H9 (cell line): ENCODE measurements around the gene NAA16. TPM values are rescaled to one million over a fixed set of nuclear protein-coding genes. Genes with fewer than 3 reads are reported as not detected.

Experiments
- DNase-seq: peaks from one replicate; pipeline ENCODE4 v3.0.0-alpha.2; 2017
- H2AFZ ChIP-seq: one replicate; pipeline ENCODE4 v1.6.1; 2013; ENCODE audit warnings: mild to moderate bottlenecking, low read length, control low read depth, moderate library complexity
- H2AK5ac ChIP-seq: 2 replicates; pipeline ENCODE4 v1.6.1; 2013; ENCODE audit warnings: low read length, control low read depth, mixed read lengths; ENCODE audit not compliant: insufficient read length
- H2BK120ac ChIP-seq: one replicate; pipeline ENCODE4 v1.6.1; 2013; ENCODE audit warnings: low read depth, mild to moderate bottlenecking, low read length, control low read depth, inconsistent platforms; ENCODE audit not compliant: poor library complexity, severe bottlenecking
- H2BK12ac ChIP-seq: 2 replicates; pipeline ENCODE4 v1.6.1; 2013; ENCODE audit warnings: low read length, control low read depth, mixed read lengths, low read depth; ENCODE audit not compliant: insufficient read length
- H2BK15ac ChIP-seq: 2 replicates; pipeline ENCODE4 v1.6.1; 2013; ENCODE audit warnings: low read depth, low read length, control low read depth
- H2BK20ac ChIP-seq: one replicate; pipeline ENCODE4 v1.6.1; 2013; ENCODE audit warnings: low read depth, mild to moderate bottlenecking, low read length, control low read depth, inconsistent platforms; ENCODE audit not compliant: poor library complexity, severe bottlenecking
- H2BK5ac ChIP-seq: 2 replicates; pipeline ENCODE4 v1.6.1; 2013; ENCODE audit warnings: low read length, control low read depth, mixed read lengths; ENCODE audit not compliant: insufficient read length
- H3K14ac ChIP-seq: 2 replicates; pipeline ENCODE4 v1.6.1; 2013; ENCODE audit warnings: low read length, control low read depth; ENCODE audit not compliant: insufficient read depth
- H3K18ac ChIP-seq: 2 replicates; pipeline ENCODE4 v1.6.1; 2013; ENCODE audit warnings: low read depth, mild to moderate bottlenecking, mixed read lengths, low read length, control low read depth; ENCODE audit not compliant: insufficient read length
- H3K23ac ChIP-seq: 2 replicates; pipeline ENCODE4 v1.6.1; 2013; ENCODE audit warnings: low read length, control low read depth, mixed read lengths, low read depth; ENCODE audit not compliant: insufficient read length
- H3K23me2 ChIP-seq: 2 replicates; pipeline ENCODE4 v1.6.1; 2013; ENCODE audit warnings: low read depth, mild to moderate bottlenecking, mixed read lengths, low read length, control low read depth; ENCODE audit not compliant: insufficient read length, poor library complexity, severe bottlenecking
- H3K27ac ChIP-seq: 2 replicates; pipeline ENCODE4 v1.5.1; 2013; ENCODE audit warnings: low read length, control low read depth, mixed read lengths, low read depth; ENCODE audit not compliant: insufficient read length
- H3K27me3 ChIP-seq: 2 replicates; pipeline ENCODE4 v1.6.1; 2013; ENCODE audit warnings: low read length, control low read depth, inconsistent platforms; ENCODE audit not compliant: insufficient read depth
- H3K4ac ChIP-seq: 2 replicates; pipeline ENCODE4 v1.6.1; 2013; ENCODE audit warnings: low read depth, mild to moderate bottlenecking, control low read depth, inconsistent platforms, low read length, moderate library complexity
- H3K4me1 ChIP-seq: 2 replicates; pipeline ENCODE4 v1.6.1; 2013; ENCODE audit warnings: low read length, control low read depth, inconsistent platforms; ENCODE audit not compliant: insufficient read depth
- H3K4me2 ChIP-seq: 2 replicates; pipeline ENCODE4 v1.6.1; 2013; ENCODE audit warnings: low read length, control low read depth, mixed read lengths; ENCODE audit not compliant: insufficient read length, insufficient read depth
- H3K56ac ChIP-seq: 2 replicates; pipeline ENCODE4 v1.6.1; 2013; ENCODE audit warnings: low read depth, mild to moderate bottlenecking, mixed read lengths, low read length, control low read depth; ENCODE audit not compliant: insufficient read length
- H3K79me1 ChIP-seq: 2 replicates; pipeline ENCODE4 v1.6.1; 2013; ENCODE audit warnings: low read depth, mild to moderate bottlenecking, moderate library complexity, low read length, control low read depth, inconsistent platforms; ENCODE audit not compliant: insufficient read depth, poor library complexity, severe bottlenecking
- H3K79me2 ChIP-seq: 2 replicates; pipeline ENCODE4 v1.6.1; 2013; ENCODE audit warnings: low read length, control low read depth, inconsistent platforms; ENCODE audit not compliant: insufficient read depth
- H3K9ac ChIP-seq: 2 replicates; pipeline ENCODE4 v1.6.1; 2013; ENCODE audit warnings: low read length, control low read depth, mixed read lengths; ENCODE audit not compliant: insufficient read length; ENCODE audit errors: extremely low read depth
- H3K9me3 ChIP-seq: one replicate; pipeline ENCODE4 v1.6.1; 2013; ENCODE audit warnings: low read depth, low read length, inconsistent platforms; ENCODE audit not compliant: control insufficient read depth
- H3T11ph ChIP-seq: one replicate; pipeline ENCODE4 v1.6.1; 2013; ENCODE audit warnings: mild to moderate bottlenecking, low read length, control low read depth, inconsistent platforms
- H4K20me1 ChIP-seq: one replicate; pipeline ENCODE4 v1.6.1; 2013; ENCODE audit not compliant: control insufficient read depth, insufficient read length, insufficient read depth
- H4K5ac ChIP-seq: 2 replicates; pipeline ENCODE4 v1.6.1; 2013; ENCODE audit warnings: low read depth, mild to moderate bottlenecking, mixed read lengths, low read length, control low read depth; ENCODE audit not compliant: insufficient read length
- H4K8ac ChIP-seq: replicated peaks from 2 replicates; pipeline ENCODE4 v1.6.1; 2013; ENCODE audit warnings: low read length, control low read depth, mixed read lengths, low read depth; ENCODE audit not compliant: insufficient read length
- H4K91ac ChIP-seq: 2 replicates; pipeline ENCODE4 v1.6.1; 2013; ENCODE audit warnings: low read depth, mild to moderate bottlenecking, moderate library complexity, mixed read lengths, low read length, control low read depth; ENCODE audit not compliant: insufficient read length
- H3K27ac Mint-ChIP-seq, 3 experiments: 2 replicates in 2 of 3; 3 replicates in 1 of 3; pipeline ENCODE4 v1.8.0; 2020 to 2021; ENCODE audit warnings: mixed read lengths in 3 of 3, mild to moderate bottlenecking in 1 of 3, moderate library complexity in 1 of 3
- H3K27me3 Mint-ChIP-seq: 2 replicates; pipeline ENCODE4 v1.8.0; 2021; ENCODE audit warnings: low read depth, mild to moderate bottlenecking, moderate library complexity, mixed read lengths
- H3K36me3 Mint-ChIP-seq, 3 experiments: 2 replicates in 2 of 3; 3 replicates in 1 of 3; pipeline ENCODE4 v1.8.0; 2020 to 2021; ENCODE audit warnings: low read depth in 3 of 3, mixed read lengths in 3 of 3; ENCODE audit not compliant: insufficient read depth in 1 of 3
- H3K4me1 Mint-ChIP-seq, 2 experiments: 2 replicates each; pipeline ENCODE4 v1.8.0; 2020; ENCODE audit warnings: mixed read lengths in 2 of 2
- H3K4me3 Mint-ChIP-seq, 2 experiments: 2 replicates in 1 of 2; 3 replicates in 1 of 2; pipeline ENCODE4 v1.8.0; 2020 to 2021; ENCODE audit warnings: mild to moderate bottlenecking in 2 of 2, mixed read lengths in 2 of 2, moderate library complexity in 1 of 2
- H3K9me3 Mint-ChIP-seq, 2 experiments: 2 replicates in 1 of 2; 3 replicates in 1 of 2; pipeline ENCODE4 v1.8.0; 2020; ENCODE audit warnings: mild to moderate bottlenecking in 2 of 2, mixed read lengths in 2 of 2, moderate library complexity in 1 of 2
- WGBS: extraction: QIAGEN DNeasy Blood & Tissue Kit; methylation state at CpG from one replicate; pipeline ENCODE4 v1.1.7; 2013; ENCODE audit warnings: missing lambda C conversion rate, low lambda C conversion rate, mixed read lengths; ENCODE audit not compliant: insufficient read length; ENCODE audit errors: extremely low coverage; 5-methylcytosine and 5-hydroxymethylcytosine counted together
- total RNA-seq: library from RNA; stranded (reverse); gene quantifications from 2 replicates; pipeline ENCODE4 v1.2.1, GENCODE V29; 2021
- TF ChIP-seq, protein P1 (sequence below): fragments of 200-600 bp; sonication (generic); conservative IDR thresholded peaks from 3 replicates; pipeline ENCODE4 v1.8.0; 2021; ENCODE audit warnings: antibody characterized with exemption, mild to moderate bottlenecking

NAA16 gene
- total RNA-seq, 1 experiment from 2014 or later = 37.7 TPM

DNA sequence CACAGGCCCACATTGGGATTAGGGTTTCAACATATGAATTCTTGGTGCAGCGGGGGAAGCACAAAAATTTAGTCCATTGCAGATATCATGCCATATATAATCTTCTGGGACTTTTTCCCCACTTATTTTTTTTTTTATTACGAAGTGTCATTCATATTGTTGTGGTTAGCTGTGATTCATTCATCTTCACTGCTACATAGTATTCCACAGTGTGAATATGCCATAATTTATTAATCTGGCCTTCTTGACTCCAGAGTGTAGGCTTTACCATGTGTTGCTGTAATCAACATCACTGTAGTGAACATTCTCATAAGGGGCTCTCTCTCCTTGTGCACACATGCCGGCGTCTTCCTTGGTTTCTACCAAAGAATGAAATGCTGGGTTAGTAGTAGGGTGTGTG, 92.9 kb downstream of the NAA16 start:
- no peak overlapping the region for H2AFZ ChIP-seq
- DNase-seq = no peak
- no CpG with 5 or more reads among the region's 4 CpGs for WGBS

More for the DNA sequence above, 92.9 kb downstream of the NAA16 start:
- Histone ChIP-seq H4K5ac (no peak overlapping the region), H4K20me1 (no peaks in the 10 kb centered on the region), H3K23ac (no peak overlapping the region), H3T11ph (no peak overlapping the region), H3K27me3 (no peaks in the 10 kb centered on the region), H2AK5ac (no peak overlapping the region), H3K4me1 (0 out of 2 replicates have a peak, but pooled peaks cover 1% of the 10 kb centered on the region), H3K79me1 (no peaks in the 10 kb centered on the region), H2BK15ac (no peak overlapping the region), H3K23me2 (no peaks in the 10 kb centered on the region), H2BK20ac (no peak overlapping the region), H3K14ac (no peak overlapping the region), H2BK5ac (no peak overlapping the region), H2BK120ac (no peak overlapping the region), H2BK12ac (no peak overlapping the region), H3K4me2 (no peak overlapping the region), H3K9me3 (no peaks in the 10 kb centered on the region), H4K8ac (no peak overlapping the region), H3K4ac (no peak overlapping the region), H3K56ac (no peak overlapping the region), H3K27ac (no peak overlapping the region), H3K79me2 (no peaks in the 10 kb centered on the region), H3K18ac (no peak overlapping the region), H3K9ac (no peak overlapping the region), H4K91ac (no peak overlapping the region)
- TF ChIP-seq, protein P1, sequence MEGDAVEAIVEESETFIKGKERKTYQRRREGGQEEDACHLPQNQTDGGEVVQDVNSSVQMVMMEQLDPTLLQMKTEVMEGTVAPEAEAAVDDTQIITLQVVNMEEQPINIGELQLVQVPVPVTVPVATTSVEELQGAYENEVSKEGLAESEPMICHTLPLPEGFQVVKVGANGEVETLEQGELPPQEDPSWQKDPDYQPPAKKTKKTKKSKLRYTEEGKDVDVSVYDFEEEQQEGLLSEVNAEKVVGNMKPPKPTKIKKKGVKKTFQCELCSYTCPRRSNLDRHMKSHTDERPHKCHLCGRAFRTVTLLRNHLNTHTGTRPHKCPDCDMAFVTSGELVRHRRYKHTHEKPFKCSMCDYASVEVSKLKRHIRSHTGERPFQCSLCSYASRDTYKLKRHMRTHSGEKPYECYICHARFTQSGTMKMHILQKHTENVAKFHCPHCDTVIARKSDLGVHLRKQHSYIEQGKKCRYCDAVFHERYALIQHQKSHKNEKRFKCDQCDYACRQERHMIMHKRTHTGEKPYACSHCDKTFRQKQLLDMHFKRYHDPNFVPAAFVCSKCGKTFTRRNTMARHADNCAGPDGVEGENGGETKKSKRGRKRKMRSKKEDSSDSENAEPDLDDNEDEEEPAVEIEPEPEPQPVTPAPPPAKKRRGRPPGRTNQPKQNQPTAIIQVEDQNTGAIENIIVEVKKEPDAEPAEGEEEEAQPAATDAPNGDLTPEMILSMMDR = no peak
- Mint-ChIP-seq H3K27ac (no peak overlapping the region), H3K36me3 (no peaks in the 10 kb centered on the region), H3K4me3 (no peak overlapping the region), H3K9me3 (no peaks in the 10 kb centered on the region), H3K27me3 (no peaks in the 10 kb centered on the region), H3K4me1 (peaks cover 5 to 6% of the 10 kb centered on the region in 2 experiments)
